CD4-positive, CD25-positive, alpha-beta regulatory T cell (primary cell): ENCODE results near the gene RMDN3. TPM values are rescaled to one million over a fixed set of nuclear protein-coding genes. Genes with fewer than 3 reads are reported as not detected.

Experiments used
- ATAC-seq, 2 donors: fragments of 150-1000 bp; cut with Tn5 transposase; one replicate each; pipeline ENCODE4 v1.10.0; 2021; ENCODE audit warnings: low read depth in 2 of 2, moderate number of reproducible peaks in 2 of 2, moderate library complexity in 1 of 2
- DNase-seq, 3 donors: peaks; one replicate each; pipeline versions ENCODE4 v3.0.0 to v3.0.0-alpha.2; 2012 to 2022; ENCODE audit warnings: mixed read lengths in 1 of 3
- H3K27ac ChIP-seq: one replicate; pipeline ENCODE4 v1.7.0; 2013; ENCODE audit warnings: mild to moderate bottlenecking, low read length; ENCODE audit not compliant: insufficient read depth, poor library complexity, severe bottlenecking
- H3K27me3 ChIP-seq: one replicate; pipeline ENCODE4 v1.7.0; 2013; ENCODE audit warnings: low read length; ENCODE audit not compliant: control insufficient read depth, insufficient read depth
- H3K36me3 ChIP-seq: one replicate; pipeline ENCODE4 v1.7.0; 2013; ENCODE audit warnings: mild to moderate bottlenecking, low read length, moderate library complexity; ENCODE audit not compliant: control insufficient read depth, insufficient read depth
- H3K4me1 ChIP-seq: 2 replicates; pipeline ENCODE4 v1.7.0; 2013; ENCODE audit warnings: mild to moderate bottlenecking, low read length; ENCODE audit not compliant: insufficient read depth, control insufficient read depth, poor library complexity, severe bottlenecking
- H3K4me3 ChIP-seq: one replicate; pipeline ENCODE4 v1.7.0; 2013; ENCODE audit warnings: low read depth, mild to moderate bottlenecking, low read length, moderate library complexity
- H3K9me3 ChIP-seq, 2 experiments: 1 replicate in 1 of 2; 2 replicates in 1 of 2; pipeline ENCODE4 v1.7.0; 2013; ENCODE audit warnings: low read length in 2 of 2, mild to moderate bottlenecking in 1 of 2, moderate library complexity in 1 of 2; ENCODE audit not compliant: control insufficient read depth in 2 of 2
- H3K27ac Mint-ChIP-seq, 3 donors: one replicate each; pipeline ENCODE4 v1.8.0; 2020 to 2022; ENCODE audit warnings: mild to moderate bottlenecking in 3 of 3, mixed read lengths in 3 of 3, moderate library complexity in 2 of 3
- H3K27me3 Mint-ChIP-seq: one replicate; pipeline ENCODE4 v1.8.0; 2022; ENCODE audit warnings: mild to moderate bottlenecking, mixed read lengths
- H3K36me3 Mint-ChIP-seq: one replicate; pipeline ENCODE4 v1.8.0; 2020; ENCODE audit warnings: mixed read lengths
- H3K4me1 Mint-ChIP-seq, 4 donors: one replicate each; pipeline ENCODE4 v1.8.0; 2020 to 2022; ENCODE audit warnings: mixed read lengths in 4 of 4, mild to moderate bottlenecking in 1 of 4
- H3K4me3 Mint-ChIP-seq, 4 donors: one replicate each; pipeline ENCODE4 v1.8.0; 2020 to 2022; ENCODE audit warnings: mild to moderate bottlenecking in 4 of 4, mixed read lengths in 4 of 4, moderate library complexity in 3 of 4
- H3K9me3 Mint-ChIP-seq, 7 donors: one replicate each; pipeline ENCODE4 v1.8.0; 2020 to 2022; ENCODE audit warnings: mixed read lengths in 7 of 7, mild to moderate bottlenecking in 3 of 7, moderate library complexity in 2 of 7
- polyA plus RNA-seq, 4 donors: library from polyadenylated mRNA; unstranded; fragments of 300-500 nt; fragmentation: Illumina TruSeq; gene quantifications; one replicate each; pipeline ENCODE4 v1.2.3, GENCODE V29; 2021
- total RNA-seq: library from RNA; stranded (reverse); gene quantifications from one replicate; pipeline ENCODE4 v1.2.3, GENCODE V29; 2022

Gene RMDN3
- total and polyA plus RNA-seq, 5 donors from 2014 or later = 17.6 to 27.7 (median 22.0) TPM

GRCh38 chr15:40743921-40744814 is 10.9 kb downstream of the RMDN3 start:
- Mint-ChIP-seq H3K27me3 (no peaks in the 10 kb centered on the region), H3K4me1 (peaks cover 4 to 12% (median 9%) of the 10 kb centered on the region in 4 donors), H3K9me3 (no peaks in the 10 kb centered on the region), H3K4me3 (peak overlapping the region; percentile 59 to 78 (median 72)), H3K36me3 (peaks cover 17% of the 10 kb centered on the region), H3K27ac (peak overlapping the region; percentile 93 to 97 (median 95))
- no peaks in the 10 kb centered on the region for H3K27me3 ChIP-seq
- H3K4me1 ChIP-seq = peaks cover 17% of the 10 kb centered on the region
- peak overlapping the region; percentile 1 for H3K4me3 ChIP-seq
- H3K9me3 ChIP-seq = no peaks in the 10 kb centered on the region
- H3K36me3 ChIP-seq = peaks cover 23% of the 10 kb centered on the region
- peak; percentile 50 to 84 (median 64) for DNase-seq
- ATAC-seq = peak; percentile 92 to 93
- H3K27ac ChIP-seq = peak overlapping the region; percentile 85

GRCh38 chr15:40743485-40743901 is 11.6 kb downstream of the RMDN3 start:
- Mint-ChIP-seq H3K4me3 (peak overlapping the region in 3 of 4 donors; percentile 69 to 78 (median 74)), H3K27me3 (no peaks in the 10 kb centered on the region), H3K36me3 (peaks cover 17% of the 10 kb centered on the region), H3K9me3 (no peaks in the 10 kb centered on the region), H3K27ac (peak overlapping the region; percentile 38 to 97 (median 95)), H3K4me1 (peaks cover 4 to 12% (median 9%) of the 10 kb centered on the region in 4 donors)
- Histone ChIP-seq H3K9me3 (no peaks in the 10 kb centered on the region), H3K4me1 (peaks cover 17% of the 10 kb centered on the region), H3K4me3 (no peak overlapping the region), H3K27me3 (no peaks in the 10 kb centered on the region), H3K36me3 (peaks cover 28% of the 10 kb centered on the region), H3K27ac (peak overlapping the region; percentile 85)
- DNase-seq (peak in 1 of 3 donors; percentile 76), ATAC-seq (peak in 1 of 2 donors; percentile 35)

GRCh38 chr15:40739854-40740253 is 15.2 kb downstream of the RMDN3 start:
- H3K27ac Mint-ChIP-seq = peak overlapping the region in 1 of 3 donors; percentile 56
- no peaks in the 10 kb centered on the region for H3K9me3 ChIP-seq
- peaks cover 17% of the 10 kb centered on the region for H3K4me1 ChIP-seq
- H3K4me3 Mint-ChIP-seq = no peak overlapping the region
- H3K27me3 ChIP-seq = no peaks in the 10 kb centered on the region
- peaks cover 50% of the 10 kb centered on the region for H3K36me3 ChIP-seq
- H3K4me1 Mint-ChIP-seq = peaks cover 2 to 12% (median 9%) of the 10 kb centered on the region in 4 donors
- H3K9me3 Mint-ChIP-seq = no peaks in the 10 kb centered on the region
- H3K36me3 Mint-ChIP-seq = peaks cover 19% of the 10 kb centered on the region
- ATAC-seq = no peak
- no peaks in the 10 kb centered on the region for H3K27me3 Mint-ChIP-seq
- H3K27ac ChIP-seq = no peak overlapping the region
- DNase-seq = no peak
- H3K4me3 ChIP-seq = no peak overlapping the region

- H3K36me3 ChIP-seq = peaks cover 51% of the 10 kb centered on the region
- ATAC-seq = no peak
- H3K4me3 Mint-ChIP-seq = no peak overlapping the region
Observed at GRCh38 chr15:40739047-40739446, 16.0 kb downstream of the RMDN3 start.

GRCh38 chr15:40737048-40737447 is 18.0 kb downstream of the RMDN3 start:
- no peaks in the 10 kb centered on the region for H3K9me3 ChIP-seq
- H3K36me3 Mint-ChIP-seq = peaks cover 19% of the 10 kb centered on the region
- H3K27ac ChIP-seq = no peak overlapping the region
- no peaks in the 10 kb centered on the region for H3K4me1 Mint-ChIP-seq
- ATAC-seq (no peak), DNase-seq (no peak)
- H3K36me3 ChIP-seq = peaks cover 49% of the 10 kb centered on the region
- no peaks in the 10 kb centered on the region for H3K4me1 ChIP-seq
- no peak overlapping the region for H3K4me3 Mint-ChIP-seq
- no peaks in the 10 kb centered on the region for H3K27me3 ChIP-seq
- no peak overlapping the region for H3K27ac Mint-ChIP-seq
- H3K27me3 Mint-ChIP-seq = no peaks in the 10 kb centered on the region
- H3K4me3 ChIP-seq = no peak overlapping the region
- no peaks in the 10 kb centered on the region for H3K9me3 Mint-ChIP-seq

More at GRCh38 chr15:40739047-40739446, 16.0 kb downstream of the RMDN3 start:
- H3K27me3 Mint-ChIP-seq = no peaks in the 10 kb centered on the region
- H3K4me3 ChIP-seq = no peak overlapping the region
- H3K36me3 Mint-ChIP-seq = peaks cover 18% of the 10 kb centered on the region
- H3K4me1 Mint-ChIP-seq = peaks cover 2 to 10% (median 7%) of the 10 kb centered on the region in 4 donors
- H3K27ac Mint-ChIP-seq = no peak overlapping the region
- no peaks in the 10 kb centered on the region for H3K9me3 ChIP-seq
- no peak for DNase-seq
- peaks cover 11% of the 10 kb centered on the region for H3K4me1 ChIP-seq
- no peaks in the 10 kb centered on the region for H3K9me3 Mint-ChIP-seq
- no peaks in the 10 kb centered on the region for H3K27me3 ChIP-seq
- H3K27ac ChIP-seq = no peak overlapping the region

- Mint-ChIP-seq H3K27me3 (no peaks in the 10 kb centered on the region), H3K27ac (no peak overlapping the region), H3K9me3 (no peaks in the 10 kb centered on the region), H3K4me3 (no peak overlapping the region), H3K36me3 (peaks cover 19% of the 10 kb centered on the region), H3K4me1 (no peaks in the 10 kb centered on the region)
- Histone ChIP-seq H3K27me3 (no peaks in the 10 kb centered on the region), H3K4me3 (no peak overlapping the region), H3K9me3 (no peaks in the 10 kb centered on the region), H3K27ac (no peak overlapping the region), H3K36me3 (peaks cover 49% of the 10 kb centered on the region), H3K4me1 (no peaks in the 10 kb centered on the region)
- no peak for ATAC-seq
- DNase-seq = no peak
Observed at GRCh38 chr15:40736575-40736974, 18.5 kb downstream of the RMDN3 start.

- Mint-ChIP-seq H3K27ac (peak overlapping the region in 1 of 3 donors; percentile 42), H3K27me3 (no peaks in the 10 kb centered on the region), H3K36me3 (peaks cover 11% of the 10 kb centered on the region), H3K4me3 (no peak overlapping the region), H3K4me1 (no peaks in the 10 kb centered on the region), H3K9me3 (peaks cover 0 to 2% (median 0%) of the 10 kb centered on the region in 7 donors)
- Histone ChIP-seq H3K27ac (no peak overlapping the region), H3K27me3 (no peaks in the 10 kb centered on the region), H3K4me1 (no peaks in the 10 kb centered on the region), H3K9me3 (no peaks in the 10 kb centered on the region), H3K4me3 (no peak overlapping the region), H3K36me3 (peaks cover 20% of the 10 kb centered on the region)
- DNase-seq = no peak
- no peak for ATAC-seq
Observed at GRCh38 chr15:40731034-40731433, 24.0 kb downstream of the RMDN3 start.
